ENCODE data around the gene C21orf91. TPM values are rescaled to one million over a fixed set of nuclear protein-coding genes. Genes with fewer than 3 reads are reported as not detected.

The C21orf91 gene
- total and polyA plus RNA-seq, 2 experiments from 2014 or later, result 10.9 to 20.0 TPM

GRCh38 chr21:17782051-17782450 is 37.1 kb downstream of the C21orf91 start:
- no peaks in the 10 kb centered on the region for H3K27me3 ChIP-seq (ENCODE audit: insufficient read depth)
- H3K36me3 ChIP-seq (ENCODE audit: insufficient read depth), result peaks cover 8% of the 10 kb centered on the region; the same call in 1 of the 2 replicates
- H3F3A ChIP-seq (replicated peaks; ENCODE audit: low read depth), result no peaks in the 10 kb centered on the region
- Mint-ChIP-seq H3K27ac (no peak overlapping the region), H3K36me3 (ENCODE audit: low read depth) (peaks cover 49% of the 10 kb centered on the region), H3K4me1 (peaks cover 17% of the 10 kb centered on the region), H3K4me3 (no peak overlapping the region), H3K9me3 (peaks cover 5% of the 10 kb centered on the region; the same call in 2 of the 3 replicates), H3K27me3 (ENCODE audit: insufficient read depth, low read depth, poor library complexity) (no peaks in the 10 kb centered on the region)
- 0 out of 2 replicates have a peak overlapping the region, but pooled peaks have one; percentile 1 for H3K27ac ChIP-seq (ENCODE audit: low read depth)
- H3K4me2 ChIP-seq, result peak overlapping the region; percentile 35; the same call in 1 of the 2 replicates
- peaks cover 19% of the 10 kb centered on the region for H3K4me1 ChIP-seq (ENCODE audit: insufficient read depth)
- no peak overlapping the region for H2AFZ ChIP-seq
- no peaks in the 10 kb centered on the region for H4K20me1 ChIP-seq (replicated peaks; ENCODE audit: insufficient read depth)
- no peaks in the 10 kb centered on the region for H3K79me2 ChIP-seq (replicated peaks; ENCODE audit: insufficient read depth)
- no peak overlapping the region for H3K4me3 ChIP-seq
- ATAC-seq, result peak; percentile 48; the same call in 2 of the 3 replicates
- TF ChIP-seq EZH2 (IDR thresholded peaks at IDR 0.05; ENCODE audit: low read depth, unreplicated experiment) (no peak), ZNF114 (CRISPR knock-in tag; IDR thresholded peaks at IDR 0.05) (no peak), STAT1 (IDR thresholded peaks at IDR 0.05; ENCODE audit: unreplicated experiment) (no peak), ZNF462 (CRISPR knock-in tag; IDR thresholded peaks at IDR 0.05) (peak; percentile 31; the same call in 1 of the 2 replicates), ZNF331 (CRISPR knock-in tag; IDR thresholded peaks at IDR 0.05; ENCODE audit: low read depth) (no peak), REST (IDR thresholded peaks at IDR 0.05; ENCODE audit: unreplicated experiment) (no peak), EZH2phosphoT487 (IDR thresholded peaks at IDR 0.05; ENCODE audit: unreplicated experiment) (no peak)
- H3K9me2 ChIP-seq (ENCODE audit: insufficient read depth), result peaks cover 3% of the 10 kb centered on the region
- peak; percentile 5 for DNase-seq (ENCODE audit: low spot score)

Measured in GM23338 (cell line).